K562 (cell line): ENCODE results near the gene RUNX1. TPM values are rescaled to one million over a fixed set of nuclear protein-coding genes. Genes with fewer than 3 reads are reported as not detected.

Experiments
- C11orf30 ChIP-seq: fragments of 450-650 bp; IDR thresholded peaks from 2 replicates; pipeline ENCODE4 v1.6.1; 2016; ENCODE audit warnings: low read depth, mild to moderate bottlenecking
- CCAR2 ChIP-seq: fragments of 200-400 bp; formaldehyde crosslinking; IDR thresholded peaks from 2 replicates; pipeline ENCODE4 v1.6.1; 2017; ENCODE audit warnings: mild to moderate bottlenecking, low read depth, low read length
- CREM ChIP-seq: IDR thresholded peaks from 2 replicates; pipeline ENCODE4 v1.6.1; 2014; ENCODE audit warnings: antibody characterized with exemption, low read depth
- EP300 ChIP-seq: IDR thresholded peaks from 2 replicates; pipeline ENCODE4 v1.6.1; 2012; ENCODE audit warnings: low read length, improper control_type of control experiment
- ESRRA ChIP-seq: fragments of 450-650 bp; IDR thresholded peaks from 2 replicates; pipeline ENCODE4 v1.6.1; 2014; ENCODE audit warnings: low read depth, mild to moderate bottlenecking, moderate library complexity, borderline replicate concordance
- KDM1A ChIP-seq, 2 experiments: fragments of 450-650 bp; IDR thresholded peaks; 2 replicates each; pipeline ENCODE4 v1.6.1; 2016; ENCODE audit warnings: mild to moderate bottlenecking in 2 of 2
- MITF ChIP-seq: IDR thresholded peaks from 2 replicates; pipeline ENCODE4 v1.6.1; 2014; ENCODE audit warnings: antibody characterized with exemption
- MTF1 ChIP-seq: fragments of 250-450 bp; sonication (Bioruptor Pico); IDR thresholded peaks from 2 replicates; pipeline ENCODE4 v1.9.0; 2021; ENCODE audit warnings: moderate library complexity, mild to moderate bottlenecking, inconsistent platforms, borderline replicate concordance
- NFRKB ChIP-seq: fragments of 450-650 bp; IDR thresholded peaks from 2 replicates; pipeline ENCODE4 v1.6.1; 2016; ENCODE audit warnings: low read depth
- POLR2B ChIP-seq: fragments of 450-650 bp; IDR thresholded peaks from 2 replicates; pipeline ENCODE4 v1.6.1; 2018; ENCODE audit warnings: low read depth; ENCODE audit not compliant: partially characterized antibody
- RBM34 ChIP-seq: fragments of 200-400 bp; formaldehyde crosslinking; IDR thresholded peaks from 2 replicates; pipeline ENCODE4 v1.6.1; 2018; ENCODE audit warnings: low read length, borderline replicate concordance; ENCODE audit not compliant: insufficient read depth
- SMAD4 ChIP-seq: fragments of 250-450 bp; sonication (Bioruptor Pico); conservative IDR thresholded peaks from 2 replicates; pipeline ENCODE4 v1.8.0; 2021; ENCODE audit warnings: inconsistent platforms, mild to moderate bottlenecking, moderate library complexity
- TEAD2 ChIP-seq: fragments of 450-650 bp; IDR thresholded peaks from 2 replicates; pipeline ENCODE4 v1.6.1; 2016; ENCODE audit warnings: missing genetic modification characterization, control low read depth, missing compliant biosample characterization
- YY1 ChIP-seq, 3 experiments: IDR thresholded peaks; 2 replicates each; pipeline ENCODE4 v1.6.1; 2011; ENCODE audit warnings: low read length in 2 of 3, mild to moderate bottlenecking in 2 of 3, moderate library complexity in 2 of 3, borderline replicate concordance in 1 of 3, control low read depth in 1 of 3, low read depth in 1 of 3; ENCODE audit not compliant: insufficient read depth in 3 of 3, insufficient replicate concordance in 2 of 3, control insufficient read depth in 1 of 3, insufficient read length in 1 of 3; ENCODE audit errors: extremely low read depth in 1 of 3
- ZBED1 ChIP-seq: IDR thresholded peaks from 2 replicates; pipeline ENCODE4 v1.6.1; 2014
- ZNF12 ChIP-seq: sonication (generic); formaldehyde crosslinking; IDR thresholded peaks from 2 replicates; pipeline ENCODE4 v1.4.0; 2020; ENCODE audit warnings: mild to moderate bottlenecking, missing genetic modification reagents
- polyA plus RNA-seq, 8 experiments: library from polyadenylated mRNA; depleted of rRNA in 4 of 8; stranded (reverse) in 5 of 8; unstranded in 3 of 8; fragments of >200 nt; fragmentation: Nextera tagmentation in 2 of 8; fragmentation: Illumina TruSeq in 1 of 8; extraction: Ambion mirVana in 2 of 8; extraction: Trizol in 1 of 8; gene quantifications; 2 replicates each; pipeline versions ENCODE4 v1.2.1 to v1.2.3, GENCODE V29; 2011 to 2014; ENCODE audit warnings: inconsistent platforms in 1 of 8, missing spikeins in 1 of 8
- total RNA-seq, 7 experiments: library from RNA; depleted of rRNA in 6 of 7; stranded (reverse); fragments of >200 nt in 6 of 7; fragmentation: Illumina TruSeq in 2 of 7; extraction: Trizol in 2 of 7; gene quantifications; 2 replicates each; pipeline versions ENCODE4 v1.2.1 to v1.2.3, GENCODE V29; 2011 to 2021; ENCODE audit warnings: low replicate concordance in 1 of 7
- TF ChIP-seq, protein P1 (sequence below), 3 experiments: fragments of 200-800 bp in 1 of 3; sonication (Bioruptor generic) in 1 of 3; sonication (generic) in 1 of 3; formaldehyde crosslinking in 1 of 3; IDR thresholded peaks; 2 replicates each; pipeline versions ENCODE4 v1.6.1 to v1.8.0; 2016 to 2022; ENCODE audit warnings: mild to moderate bottlenecking in 2 of 3, missing compliant biosample characterization in 2 of 3, missing genetic modification characterization in 2 of 3, missing genetic modification reagents in 1 of 3
- TF ChIP-seq, protein P2 (sequence below): fragments of 450-650 bp; conservative IDR thresholded peaks from 2 replicates; pipeline ENCODE4 v1.6.1; 2016; ENCODE audit warnings: missing genetic modification characterization, low read depth, mild to moderate bottlenecking, missing compliant biosample characterization, moderate library complexity
- TF ChIP-seq, protein P3 (sequence below), 3 experiments: fragments of 200-800 bp in 1 of 3; fragments of 250-450 bp in 1 of 3; fragments of 450-650 bp in 1 of 3; sonication (Bioruptor Pico) in 1 of 3; sonication (Bioruptor generic) in 1 of 3; formaldehyde crosslinking in 1 of 3; IDR thresholded peaks; 2 replicates each; pipeline versions ENCODE4 v1.6.1 to v1.8.0; 2016 to 2022; ENCODE audit warnings: mild to moderate bottlenecking in 2 of 3, missing genetic modification characterization in 2 of 3, missing compliant biosample characterization in 1 of 3, moderate library complexity in 1 of 3

RUNX1 gene
- total and polyA plus RNA-seq, 9 of the 15 experiments (the other 6 are each of a cell fraction or from before 2014, with no cell fraction given), result 2.2 to 68.6 (median 17.8) TPM

- TF ChIP-seq YY1 (IDR thresholded peaks at IDR 0.05; ENCODE audit: borderline replicate concordance in 1 of 3, control insufficient read depth in 1 of 3, extremely low read depth in 1 of 3, insufficient read depth in 3 of 3, insufficient read length in 1 of 3, insufficient replicate concordance in 2 of 3, low read depth in 1 of 3, low read length in 2 of 3), result no peak
- TF ChIP-seq ZNF12 (CRISPR knock-in tag), result no peak
- TF ChIP-seq, protein P1, sequence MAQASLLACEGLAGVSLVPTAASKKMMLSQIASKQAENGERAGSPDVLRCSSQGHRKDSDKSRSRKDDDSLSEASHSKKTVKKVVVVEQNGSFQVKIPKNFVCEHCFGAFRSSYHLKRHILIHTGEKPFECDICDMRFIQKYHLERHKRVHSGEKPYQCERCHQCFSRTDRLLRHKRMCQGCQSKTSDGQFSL (CRISPR knock-in tag; IDR thresholded peaks at IDR 0.05), result no peak
- TF ChIP-seq, protein P1 (tag; IDR thresholded peaks at IDR 0.05), result no peak
- no peak for TF ChIP-seq POLR2B
- peak; percentile 21; the same call in 1 of the 2 replicates for TF ChIP-seq CREM
- peak; percentile 66; the same call in 1 of the 2 replicates for TF ChIP-seq EP300
- TF ChIP-seq ZBED1, result no peak
- no peak for TF ChIP-seq RBM34
- TF ChIP-seq ESRRA, result peak; percentile 90
- TF ChIP-seq KDM1A (IDR thresholded peaks at IDR 0.05), result peak; percentile 17 to 69; a peak in 3 of 4 replicates
- peak; percentile 65; the same call in 1 of the 2 replicates for TF ChIP-seq NFRKB
- TF ChIP-seq, protein P2, sequence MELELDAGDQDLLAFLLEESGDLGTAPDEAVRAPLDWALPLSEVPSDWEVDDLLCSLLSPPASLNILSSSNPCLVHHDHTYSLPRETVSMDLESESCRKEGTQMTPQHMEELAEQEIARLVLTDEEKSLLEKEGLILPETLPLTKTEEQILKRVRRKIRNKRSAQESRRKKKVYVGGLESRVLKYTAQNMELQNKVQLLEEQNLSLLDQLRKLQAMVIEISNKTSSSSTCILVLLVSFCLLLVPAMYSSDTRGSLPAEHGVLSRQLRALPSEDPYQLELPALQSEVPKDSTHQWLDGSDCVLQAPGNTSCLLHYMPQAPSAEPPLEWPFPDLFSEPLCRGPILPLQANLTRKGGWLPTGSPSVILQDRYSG (tag), result 0 out of 2 replicates have a peak, but pooled peaks have one; percentile 33
- TF ChIP-seq, protein P3, sequence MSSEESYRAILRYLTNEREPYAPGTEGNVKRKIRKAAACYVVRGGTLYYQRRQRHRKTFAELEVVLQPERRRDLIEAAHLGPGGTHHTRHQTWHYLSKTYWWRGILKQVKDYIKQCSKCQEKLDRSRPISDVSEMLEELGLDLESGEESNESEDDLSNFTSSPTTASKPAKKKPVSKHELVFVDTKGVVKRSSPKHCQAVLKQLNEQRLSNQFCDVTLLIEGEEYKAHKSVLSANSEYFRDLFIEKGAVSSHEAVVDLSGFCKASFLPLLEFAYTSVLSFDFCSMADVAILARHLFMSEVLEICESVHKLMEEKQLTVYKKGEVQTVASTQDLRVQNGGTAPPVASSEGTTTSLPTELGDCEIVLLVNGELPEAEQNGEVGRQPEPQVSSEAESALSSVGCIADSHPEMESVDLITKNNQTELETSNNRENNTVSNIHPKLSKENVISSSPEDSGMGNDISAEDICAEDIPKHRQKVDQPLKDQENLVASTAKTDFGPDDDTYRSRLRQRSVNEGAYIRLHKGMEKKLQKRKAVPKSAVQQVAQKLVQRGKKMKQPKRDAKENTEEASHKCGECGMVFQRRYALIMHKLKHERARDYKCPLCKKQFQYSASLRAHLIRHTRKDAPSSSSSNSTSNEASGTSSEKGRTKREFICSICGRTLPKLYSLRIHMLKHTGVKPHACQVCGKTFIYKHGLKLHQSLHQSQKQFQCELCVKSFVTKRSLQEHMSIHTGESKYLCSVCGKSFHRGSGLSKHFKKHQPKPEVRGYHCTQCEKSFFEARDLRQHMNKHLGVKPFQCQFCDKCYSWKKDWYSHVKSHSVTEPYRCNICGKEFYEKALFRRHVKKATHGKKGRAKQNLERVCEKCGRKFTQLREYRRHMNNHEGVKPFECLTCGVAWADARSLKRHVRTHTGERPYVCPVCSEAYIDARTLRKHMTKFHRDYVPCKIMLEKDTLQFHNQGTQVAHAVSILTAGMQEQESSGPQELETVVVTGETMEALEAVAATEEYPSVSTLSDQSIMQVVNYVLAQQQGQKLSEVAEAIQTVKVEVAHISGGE (CRISPR knock-in tag; IDR thresholded peaks at IDR 0.05), result peak in 1 of 3 experiments; percentile 7; a peak in 1 of 6 replicates
- TF ChIP-seq MTF1 (CRISPR knock-in tag), result no peak
- TF ChIP-seq CCAR2, result no peak
- 0 out of 2 replicates have a peak, but pooled peaks have one; percentile 15 for TF ChIP-seq TEAD2 (tag)
- TF ChIP-seq SMAD4, result peak; percentile 76; the same call in 1 of the 2 replicates
- TF ChIP-seq MITF, result peak; percentile 14; the same call in 1 of the 2 replicates
- peak; percentile 89 for TF ChIP-seq C11orf30
Observed at GRCh38 chr21:34996304-34997101, 52.6 kb downstream of the RUNX1 start (continued).
